CD4-positive, alpha-beta T cell treated with Interleukin-6 for 4 hours (primary cell): Measurements from ENCODE around the gene SLC26A3.

Source experiments
- DNase-seq: peaks from one replicate; pipeline ENCODE4 v3.0.0-alpha.2; 2020; ENCODE audit warnings: mixed read lengths

The SLC26A3 gene

DNA sequence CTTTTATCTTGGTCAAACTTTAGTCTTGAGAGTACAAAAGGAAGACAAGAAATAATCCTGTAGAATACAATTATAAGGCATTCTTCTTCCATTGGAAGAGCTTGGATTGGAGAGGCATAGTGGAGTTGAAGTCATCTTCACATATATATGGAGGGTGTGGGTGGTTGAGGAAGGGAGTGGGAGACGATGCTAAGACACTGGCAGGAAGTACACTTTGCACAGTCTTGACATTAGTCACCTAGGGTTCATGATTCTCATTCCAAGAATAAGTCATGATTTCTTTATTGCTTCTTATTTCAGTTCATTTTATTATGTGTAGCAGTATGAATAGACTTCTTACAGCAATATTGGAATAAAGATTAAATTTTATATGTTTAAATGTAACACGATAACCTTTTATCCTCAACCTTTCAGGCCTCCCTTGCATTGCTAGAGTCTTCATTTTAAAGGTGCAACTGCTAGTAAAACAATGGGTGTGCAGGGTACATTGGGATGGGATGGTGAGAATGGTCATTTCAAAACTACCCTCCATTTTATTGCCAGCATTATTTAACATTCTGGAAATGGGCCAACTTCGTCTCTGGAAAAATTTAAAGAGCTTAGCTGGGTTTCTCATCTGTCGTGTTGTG, 12.3 kb upstream of the SLC26A3 start:
- no peak for DNase-seq

DNA sequence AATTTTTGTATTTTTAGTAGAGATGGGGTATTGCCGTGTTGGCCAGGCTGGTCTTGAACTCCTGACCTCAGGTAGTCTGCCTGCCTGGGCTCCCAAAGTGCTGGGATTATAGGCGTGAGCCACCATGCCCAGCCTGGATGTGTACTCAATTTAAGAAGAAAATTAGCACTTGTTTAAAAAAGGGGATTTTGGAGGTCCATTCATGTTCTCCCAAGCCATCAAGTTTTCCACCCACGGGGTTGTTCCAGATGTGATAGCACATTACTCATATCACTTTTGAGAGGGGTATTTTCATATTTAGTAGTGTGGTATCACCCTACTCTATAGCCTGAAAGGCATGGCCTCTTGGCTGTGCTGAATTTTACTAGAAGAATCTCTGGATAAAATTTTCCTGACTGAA, 10.5 kb upstream of the SLC26A3 start:
- DNase-seq = no peak

DNA sequence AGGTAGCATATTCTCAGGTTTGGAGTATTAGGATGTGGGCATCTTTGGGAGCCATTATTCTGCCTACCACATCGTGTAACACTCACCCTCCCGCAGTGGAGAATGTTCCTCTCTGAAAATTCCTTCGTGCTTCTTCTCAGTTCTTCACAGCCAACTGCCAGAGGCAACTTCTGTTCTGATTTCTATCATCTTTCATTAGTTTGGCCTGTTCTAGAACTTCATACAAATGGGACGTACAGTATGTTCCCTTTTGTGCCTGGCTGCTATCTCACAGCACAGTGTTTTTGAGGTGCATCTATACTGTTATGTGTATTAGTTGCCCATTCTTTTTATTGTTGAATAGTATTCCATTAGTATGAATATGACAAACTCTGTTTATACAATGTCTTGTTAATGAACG, 8.9 kb upstream of the SLC26A3 start:
- no peak for DNase-seq

GRCh38 chr7:107810626-107811025, 7.6 kb upstream of the SLC26A3 start:
- no peak for DNase-seq

GRCh38 chr7:107809179-107809578, 6.2 kb upstream of the SLC26A3 start:
- no peak for DNase-seq

- no peak for DNase-seq
Measured at GRCh38 chr7:107799647-107800264, 3.3 kb downstream of the SLC26A3 start.

DNA sequence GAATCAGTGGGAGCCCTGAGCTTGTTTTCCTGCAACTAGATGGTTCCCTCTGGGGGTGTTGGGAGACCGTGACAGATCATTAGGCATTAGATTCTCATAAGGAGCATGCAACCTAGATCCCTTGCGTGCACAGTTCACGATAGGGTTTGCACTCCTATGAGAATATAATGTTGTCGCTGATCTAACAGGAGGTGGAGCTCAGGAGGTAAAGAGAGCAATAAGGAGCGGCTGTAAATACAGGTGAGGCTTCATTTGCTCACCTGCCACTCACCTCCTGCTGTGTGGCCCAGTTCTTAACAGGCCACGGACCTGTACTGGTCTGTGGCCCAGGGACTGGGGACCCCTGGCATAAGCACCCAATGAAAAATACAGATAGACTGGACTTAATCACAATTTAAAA, 10.7 kb downstream of the SLC26A3 start:
- DNase-seq = no peak

DNA sequence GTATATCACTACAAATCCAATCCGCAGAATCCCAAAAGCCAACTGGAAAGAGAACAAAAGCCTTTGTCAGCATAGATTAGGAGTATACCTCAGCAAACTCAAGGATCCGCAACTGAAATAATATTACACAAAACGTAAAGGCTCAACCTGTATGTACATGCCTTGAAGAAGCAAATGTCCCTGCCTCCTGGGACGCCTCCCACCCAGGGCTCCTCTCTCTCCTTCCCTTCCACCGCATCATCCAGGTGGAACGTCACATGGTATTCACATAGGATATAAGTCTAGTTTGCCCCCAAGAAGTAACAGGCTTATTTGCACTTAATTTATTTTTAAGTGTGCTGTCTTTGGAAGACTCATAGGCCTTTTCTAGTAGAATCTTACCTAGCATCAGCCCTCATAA, 13.4 kb downstream of the SLC26A3 start:
- DNase-seq = no peak

- no peak for DNase-seq
Measured at GRCh38 chr7:107788662-107789061, 14.4 kb downstream of the SLC26A3 start.

GRCh38 chr7:107788216-107788615, 14.8 kb downstream of the SLC26A3 start:
- no peak for DNase-seq

GRCh38 chr7:107785926-107786325, 17.1 kb downstream of the SLC26A3 start:
- DNase-seq = no peak

- DNase-seq = no peak
Measured at GRCh38 chr7:107785170-107785569, 17.9 kb downstream of the SLC26A3 start.

GRCh38 chr7:107783648-107784047, 19.4 kb downstream of the SLC26A3 start:
- no peak for DNase-seq

DNA sequence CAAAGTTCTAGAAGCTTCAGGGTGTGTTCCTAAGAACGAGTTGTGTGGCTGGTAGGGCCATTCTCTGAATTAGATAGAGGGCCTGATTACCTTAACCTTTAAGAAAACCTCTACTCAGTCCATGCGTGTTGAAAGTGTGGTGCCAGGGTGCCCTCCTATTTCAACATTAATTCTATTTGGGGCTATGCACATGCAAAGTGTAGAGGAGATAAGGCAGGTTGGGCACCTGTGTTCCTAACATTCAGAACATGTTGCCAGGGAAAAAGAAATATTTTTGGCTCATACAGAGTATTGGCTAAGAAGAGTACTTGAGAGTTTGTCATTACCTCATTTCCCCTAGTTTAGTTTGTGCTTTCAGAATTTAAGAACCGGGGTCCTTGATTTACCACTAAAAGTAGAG, 20.6 kb downstream of the SLC26A3 start:
- no peak for DNase-seq

DNA sequence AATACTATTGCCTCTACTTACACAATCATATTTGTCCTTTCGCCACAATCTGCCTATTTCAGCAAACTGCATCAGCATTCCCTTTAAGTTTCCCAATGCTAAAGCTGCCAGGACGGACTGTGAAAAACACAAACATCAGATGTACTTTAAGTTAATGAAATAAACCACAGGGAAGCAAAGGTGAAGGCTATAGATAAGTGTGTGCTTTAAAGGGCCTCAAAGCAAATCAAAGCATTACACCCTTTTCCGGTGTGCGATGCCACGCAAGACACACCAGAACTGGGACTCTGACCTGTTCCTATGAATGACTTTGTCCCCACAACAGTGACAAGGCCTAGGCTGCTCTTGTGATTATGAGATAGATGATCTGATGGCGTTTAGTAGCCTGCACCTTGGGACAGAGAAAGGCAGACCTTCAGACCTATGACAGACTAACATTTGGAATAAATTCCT, 23.4 kb downstream of the SLC26A3 start:
- DNase-seq = no peak

GRCh38 chr7:107778283-107778682, 24.7 kb downstream of the SLC26A3 start:
- no peak for DNase-seq

- DNase-seq = no peak
Measured at GRCh38 chr7:107777702-107778101, 25.3 kb downstream of the SLC26A3 start.

DNA sequence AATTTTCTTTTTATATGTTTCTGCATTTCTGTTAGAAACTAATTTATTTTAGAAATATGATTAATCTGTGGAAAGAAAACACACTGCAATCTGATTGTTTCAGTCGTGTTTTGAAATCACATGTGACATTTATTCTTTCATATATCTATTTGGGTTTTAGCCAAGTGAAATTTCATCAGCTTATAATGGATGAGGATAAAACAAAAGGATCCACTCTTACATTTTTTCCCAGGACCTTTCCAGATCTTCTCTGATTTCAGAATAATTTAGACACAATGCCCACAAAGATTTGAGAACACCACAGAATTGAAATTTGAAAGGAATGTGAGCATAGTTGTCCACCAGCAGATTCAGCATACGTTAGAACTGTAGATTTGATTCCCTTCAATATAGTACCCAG, 30.0 kb downstream of the SLC26A3 start:
- DNase-seq = no peak

DNA sequence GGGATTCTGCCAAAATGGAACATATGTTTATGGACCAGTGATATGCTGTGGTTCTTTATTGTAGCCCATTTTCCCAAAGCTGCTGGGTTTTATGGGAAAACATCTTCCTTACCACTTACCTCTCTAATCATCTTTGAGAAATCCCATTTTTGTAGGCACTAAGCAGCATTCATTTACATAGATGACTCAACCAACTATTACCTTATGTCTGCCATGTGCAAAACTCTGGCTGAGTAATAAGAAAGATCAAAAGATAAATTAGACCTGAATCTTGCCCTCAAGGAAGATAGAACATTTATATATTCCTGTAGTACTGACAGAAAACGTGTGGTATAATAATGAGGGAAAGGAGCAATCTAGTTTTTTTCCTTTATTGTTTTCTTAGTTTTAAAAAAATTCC, 34.8 kb downstream of the SLC26A3 start:
- no peak for DNase-seq

- DNase-seq = no peak
Measured at GRCh38 chr7:107767391-107767790, 35.6 kb downstream of the SLC26A3 start.

- no peak for DNase-seq
Measured at GRCh38 chr7:107758667-107759066, 44.4 kb downstream of the SLC26A3 start.

GRCh38 chr7:107754642-107755041, 48.4 kb downstream of the SLC26A3 start:
- no peak for DNase-seq

DNA sequence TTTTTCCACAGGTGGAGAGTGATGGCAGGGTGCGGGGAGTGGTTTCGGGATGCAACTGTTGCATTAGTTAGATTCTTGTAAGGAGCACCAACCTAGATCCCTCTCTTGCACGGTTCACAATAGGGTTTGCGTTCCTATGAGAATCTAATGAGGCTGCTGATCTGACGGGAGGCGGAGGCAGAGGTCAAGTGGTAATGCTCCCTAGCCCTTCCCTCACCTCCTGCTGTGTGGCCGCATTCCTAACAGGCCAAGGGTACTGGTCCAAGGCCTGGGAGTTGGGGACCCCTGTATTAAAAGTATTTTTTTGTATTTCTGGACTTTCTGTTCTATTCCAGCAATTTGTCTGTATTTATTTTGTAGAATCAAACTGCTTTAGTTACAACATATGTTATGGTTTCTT, 51.9 kb downstream of the SLC26A3 start:
- DNase-seq = no peak

DNA sequence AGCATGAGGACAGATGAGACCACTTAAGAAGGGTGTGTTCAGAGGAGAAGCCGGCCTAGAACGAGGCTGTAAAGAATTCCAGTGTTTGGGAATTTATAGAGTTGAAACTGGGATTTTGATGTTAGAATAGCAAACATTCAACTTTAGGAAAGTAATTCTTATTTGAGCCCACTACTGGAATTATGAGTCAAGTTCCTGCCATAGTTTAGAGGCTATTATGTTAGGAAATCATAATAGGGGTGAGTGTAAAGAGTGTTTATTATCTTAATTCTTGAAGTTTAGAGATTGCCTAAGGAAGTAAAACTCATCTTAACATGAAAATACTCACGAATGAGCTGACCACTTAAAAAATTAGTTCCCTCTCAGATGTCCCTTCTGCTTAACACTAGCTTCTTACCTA, 57.0 kb downstream of the SLC26A3 start:
- DNase-seq = no peak

DNA sequence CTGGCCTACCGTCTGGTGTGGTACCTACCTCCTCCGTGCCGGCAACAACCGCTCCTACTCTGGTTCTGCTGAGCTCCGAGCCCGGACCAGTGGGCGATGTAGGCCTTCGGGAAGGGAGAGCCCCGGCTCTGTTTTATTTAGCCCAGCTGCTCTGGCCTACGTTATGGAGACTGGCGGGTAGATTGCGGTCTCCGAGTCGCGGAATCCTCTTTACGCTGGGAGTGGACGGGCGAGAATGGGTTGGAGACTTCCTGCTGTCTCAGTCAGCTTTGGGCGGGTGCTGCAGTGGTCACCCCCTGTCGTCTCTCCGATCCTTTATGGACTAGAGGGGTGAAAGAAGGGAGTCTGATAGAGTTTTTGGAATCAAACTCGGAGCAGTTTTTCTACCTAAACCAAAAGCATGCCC, 58.7 kb downstream of the SLC26A3 start:
- DNase-seq = no peak
